GM23338 (cell line): ENCODE data around the gene DUSP7. TPM values are rescaled to one million over a fixed set of nuclear protein-coding genes. Genes with fewer than 3 reads are reported as not detected.

Source experiments
- ATAC-seq: fragments of 200-7000 bp; cut with Tn5 transposase; 3 replicates; pipeline ENCODE4 v1.9.1; 2020
- DNase-seq: peaks from one replicate; pipeline ENCODE4 v3.0.0-alpha.2; 2015; ENCODE audit warnings: low spot score
- H2AFZ ChIP-seq: fragments of 200-600 bp; sonication (generic); 2 replicates; pipeline ENCODE4 v1.8.0; 2016; ENCODE audit warnings: antibody characterized with exemption, mild to moderate bottlenecking, moderate library complexity
- H3F3A ChIP-seq: fragments of 200-600 bp; sonication (generic); replicated peaks from 2 replicates; pipeline ENCODE4 v1.8.0; 2017; ENCODE audit warnings: antibody characterized with exemption, mixed run types, low read depth
- H3K27ac ChIP-seq: fragments of 200-600 bp; sonication (generic); 2 replicates; pipeline ENCODE4 v1.6.1; 2016; ENCODE audit warnings: low read depth
- H3K27me3 ChIP-seq: fragments of 200-600 bp; sonication (generic); 2 replicates; pipeline ENCODE4 v1.8.0; 2016; ENCODE audit warnings: mild to moderate bottlenecking, mixed run types, moderate library complexity; ENCODE audit not compliant: insufficient read depth
- H3K36me3 ChIP-seq: fragments of 200-600 bp; sonication (generic); 2 replicates; pipeline ENCODE4 v1.8.0; 2016; ENCODE audit warnings: mild to moderate bottlenecking; ENCODE audit not compliant: insufficient read depth
- H3K4me1 ChIP-seq: fragments of 200-600 bp; sonication (generic); 2 replicates; pipeline ENCODE4 v1.8.0; 2016; ENCODE audit warnings: mild to moderate bottlenecking, moderate library complexity; ENCODE audit not compliant: insufficient read depth
- H3K4me2 ChIP-seq: fragments of 200-600 bp; sonication (generic); 2 replicates; pipeline ENCODE4 v1.7.1; 2017; ENCODE audit warnings: mixed run types
- H3K4me3 ChIP-seq: fragments of 200-600 bp; sonication (generic); 2 replicates; pipeline ENCODE4 v1.6.1; 2016; ENCODE audit warnings: mixed run types
- H3K79me2 ChIP-seq: fragments of 200-600 bp; sonication (generic); replicated peaks from 2 replicates; pipeline ENCODE4 v1.8.0; 2017; ENCODE audit warnings: mild to moderate bottlenecking; ENCODE audit not compliant: insufficient read depth
- H3K9me2 ChIP-seq: fragments of 200-600 bp; sonication (generic); 2 replicates; pipeline ENCODE4 v1.8.0; 2017; ENCODE audit not compliant: insufficient read depth
- H4K20me1 ChIP-seq: fragments of 200-600 bp; sonication (generic); replicated peaks from 2 replicates; pipeline ENCODE4 v1.8.0; 2017; ENCODE audit warnings: mild to moderate bottlenecking; ENCODE audit not compliant: insufficient read depth
- H3K27ac Mint-ChIP-seq: 2 replicates; pipeline ENCODE4 v1.8.0; 2020; ENCODE audit warnings: inconsistent platforms, mild to moderate bottlenecking, moderate library complexity, mixed read lengths
- H3K27me3 Mint-ChIP-seq: 3 replicates; pipeline ENCODE4 v1.8.0; 2022; ENCODE audit warnings: low read depth, mild to moderate bottlenecking, moderate library complexity, mixed read lengths, inconsistent platforms; ENCODE audit not compliant: insufficient read depth, poor library complexity
- H3K36me3 Mint-ChIP-seq: 3 replicates; pipeline ENCODE4 v1.8.0; 2021; ENCODE audit warnings: low read depth, mild to moderate bottlenecking, inconsistent platforms, moderate library complexity, mixed read lengths
- H3K4me1 Mint-ChIP-seq: 3 replicates; pipeline ENCODE4 v1.8.0; 2020; ENCODE audit warnings: mild to moderate bottlenecking, inconsistent platforms, mixed read lengths
- H3K4me3 Mint-ChIP-seq: 3 replicates; pipeline ENCODE4 v1.8.0; 2021; ENCODE audit warnings: moderate library complexity, mild to moderate bottlenecking, inconsistent platforms, mixed read lengths
- H3K9me3 Mint-ChIP-seq: 3 replicates; pipeline ENCODE4 v1.8.0; 2020; ENCODE audit warnings: moderate library complexity, mild to moderate bottlenecking, inconsistent platforms, mixed read lengths
- CREB1 ChIP-seq: fragments of 250-450 bp; sonication (Bioruptor Pico); IDR thresholded peaks from 2 replicates; pipeline ENCODE4 v1.5.0; 2020; ENCODE audit warnings: low read depth, mild to moderate bottlenecking, moderate library complexity
- CTCF ChIP-seq, 2 experiments: fragments of 200-600 bp in 1 of 2; sonication (generic) in 1 of 2; conservative IDR thresholded peaks; 2 replicates each; pipeline versions ENCODE4 v1.5.1 to v1.6.1; 2016 to 2017; ENCODE audit warnings: antibody characterized with exemption in 2 of 2, low read depth in 2 of 2, mild to moderate bottlenecking in 2 of 2, moderate library complexity in 1 of 2
- ETS1 ChIP-seq: IDR thresholded peaks from 2 replicates; pipeline ENCODE4 v1.6.1; 2016; ENCODE audit warnings: antibody characterized with exemption
- EZH2 ChIP-seq: fragments of 200-600 bp; sonication (generic); IDR thresholded peaks from one replicate; pipeline ENCODE4 v1.8.0; 2017; ENCODE audit warnings: antibody characterized with exemption, mild to moderate bottlenecking, low read depth; ENCODE audit not compliant: unreplicated experiment
- EZH2phosphoT487 ChIP-seq: fragments of 200-600 bp; sonication (generic); IDR thresholded peaks from one replicate; pipeline ENCODE4 v1.8.1; 2018; ENCODE audit warnings: antibody characterized with exemption; ENCODE audit not compliant: unreplicated experiment
- JUNB ChIP-seq: IDR thresholded peaks from one replicate; pipeline ENCODE4 v1.6.1; 2016; ENCODE audit warnings: antibody characterized with exemption; ENCODE audit not compliant: unreplicated experiment
- NANOG ChIP-seq: IDR thresholded peaks from 2 replicates; pipeline ENCODE4 v1.6.1; 2016; ENCODE audit warnings: antibody characterized with exemption, borderline replicate concordance
- POLR2AphosphoS5 ChIP-seq: IDR thresholded peaks from 2 replicates; pipeline ENCODE4 v1.6.1; 2016; ENCODE audit warnings: antibody characterized with exemption, low read depth
- REST ChIP-seq: IDR thresholded peaks from one replicate; pipeline ENCODE4 v1.6.1; 2018; ENCODE audit warnings: antibody characterized with exemption; ENCODE audit not compliant: unreplicated experiment
- STAT1 ChIP-seq: IDR thresholded peaks from one replicate; pipeline ENCODE4 v1.6.1; 2016; ENCODE audit warnings: antibody characterized with exemption; ENCODE audit not compliant: unreplicated experiment
- ZNF114 ChIP-seq: fragments of 250-450 bp; sonication (Bioruptor Pico); IDR thresholded peaks from 2 replicates; pipeline ENCODE4 v1.5.0; 2020; ENCODE audit warnings: mild to moderate bottlenecking, moderate library complexity
- ZNF331 ChIP-seq: fragments of 250-450 bp; sonication (Bioruptor Pico); IDR thresholded peaks from 2 replicates; pipeline ENCODE4 v1.5.0; 2020; ENCODE audit warnings: low read depth, mild to moderate bottlenecking, moderate library complexity
- ZNF462 ChIP-seq: fragments of 250-450 bp; sonication (Bioruptor Pico); IDR thresholded peaks from 2 replicates; pipeline ENCODE4 v1.5.0; 2020; ENCODE audit warnings: mild to moderate bottlenecking, moderate library complexity
- polyA plus RNA-seq: library from polyadenylated mRNA; unstranded; fragments of >200 nt; fragmentation: Nextera tagmentation; extraction: Ambion mirVana; gene quantifications from 2 replicates; pipeline ENCODE4 v1.2.1, GENCODE V29; 2016
- total RNA-seq: library from RNA; depleted of rRNA; stranded (reverse); fragments of >200 nt; shearing (Covaris generic); gene quantifications from 2 replicates; pipeline ENCODE4 v1.2.3, GENCODE V29; 2014

DUSP7 gene
- total and polyA plus RNA-seq, 2 experiments from 2014 or later, result 5.6 to 14.7 TPM

GRCh38 chr3:52079958-52080357 is 23.6 kb upstream of the DUSP7 start:
- H3K27ac ChIP-seq, result no peak overlapping the region
- H3K4me3 ChIP-seq, result no peak overlapping the region
- ATAC-seq (no peak), DNase-seq (no peak)
- H3K27me3 ChIP-seq, result no peaks in the 10 kb centered on the region
- Mint-ChIP-seq H3K9me3 (no peaks in the 10 kb centered on the region), H3K27me3 (no peaks in the 10 kb centered on the region), H3K36me3 (peaks cover 3% of the 10 kb centered on the region; the same call in 2 of the 3 replicates), H3K4me3 (no peak overlapping the region), H3K27ac (no peak overlapping the region), H3K4me1 (no peaks in the 10 kb centered on the region)
- H3F3A ChIP-seq, result no peaks in the 10 kb centered on the region
- H3K4me2 ChIP-seq, result no peak overlapping the region
- no peaks in the 10 kb centered on the region for H3K36me3 ChIP-seq
- H4K20me1 ChIP-seq, result peaks cover 4% of the 10 kb centered on the region; the same call in 1 of the 2 replicates
- H2AFZ ChIP-seq, result no peak overlapping the region
- no peaks in the 10 kb centered on the region for H3K9me2 ChIP-seq
- no peaks in the 10 kb centered on the region for H3K4me1 ChIP-seq
- TF ChIP-seq EZH2phosphoT487, result no peak
- TF ChIP-seq JUNB, result no peak
- no peak for TF ChIP-seq ZNF462
- TF ChIP-seq ZNF331 (CRISPR knock-in tag), result no peak
- no peak for TF ChIP-seq NANOG
- TF ChIP-seq CTCF (conservative IDR thresholded peaks at IDR 0.05; ENCODE audit: low read depth in 2 of 2), result no peak
- TF ChIP-seq CREB1 (CRISPR knock-in tag), result no peak
- TF ChIP-seq STAT1, result no peak
- no peak for TF ChIP-seq POLR2AphosphoS5
- no peak for TF ChIP-seq ETS1
- no peak for TF ChIP-seq ZNF114
- no peak for TF ChIP-seq REST
- TF ChIP-seq EZH2, result no peak
- H3K79me2 ChIP-seq, result no peaks in the 10 kb centered on the region
